Liver (tissue), 3 donors: ENCODE measurements around the gene URGCP.

ENCODE experiments used
- EGR1 ChIP-seq, 2 donors: IDR thresholded peaks; 2 replicates each; pipeline ENCODE4 v1.6.1; 2016 to 2018; ENCODE audit warnings: antibody characterized with exemption in 2 of 2, low read depth in 2 of 2
- GABPA ChIP-seq, 2 donors: IDR thresholded peaks in 1 of 2; conservative IDR thresholded peaks in 1 of 2; 2 replicates each; pipeline ENCODE4 v1.6.1; 2016; ENCODE audit warnings: antibody characterized with exemption in 2 of 2, mild to moderate bottlenecking in 1 of 2, moderate library complexity in 1 of 2
- HNF4A ChIP-seq, 2 donors: conservative IDR thresholded peaks; 2 replicates each; pipeline ENCODE4 v1.6.1; 2016; ENCODE audit warnings: antibody characterized with exemption in 2 of 2, mild to moderate bottlenecking in 2 of 2
- HNF4G ChIP-seq: IDR thresholded peaks from 2 replicates; pipeline ENCODE4 v1.6.1; 2016; ENCODE audit warnings: antibody characterized with exemption
- JUND ChIP-seq, 2 donors: IDR thresholded peaks; 2 replicates each; pipeline ENCODE4 v1.6.1; 2016; ENCODE audit warnings: antibody characterized with exemption in 2 of 2
- RAD21 ChIP-seq, 2 donors: IDR thresholded peaks; 2 replicates each; pipeline ENCODE4 v1.6.1; 2016; ENCODE audit warnings: antibody characterized with exemption in 2 of 2, mild to moderate bottlenecking in 2 of 2
- RXRA ChIP-seq, 2 donors: IDR thresholded peaks; 2 replicates each; pipeline ENCODE4 v1.6.1; 2017 to 2018; ENCODE audit warnings: antibody characterized with exemption in 2 of 2, mild to moderate bottlenecking in 1 of 2
- TAF1 ChIP-seq: conservative IDR thresholded peaks from 2 replicates; pipeline ENCODE4 v1.6.1; 2016; ENCODE audit warnings: antibody characterized with exemption, mild to moderate bottlenecking
- YY1 ChIP-seq: IDR thresholded peaks from 2 replicates; pipeline ENCODE4 v1.6.1; 2016; ENCODE audit warnings: antibody characterized with exemption, mild to moderate bottlenecking
- TF ChIP-seq, protein P1 (sequence below): fragments of 150-350 bp; IDR thresholded peaks from 2 replicates; pipeline ENCODE4 v1.5.1; 2017; ENCODE audit warnings: improper control_type of control experiment, low read depth, low read length; ENCODE audit not compliant: missing input control
- TF ChIP-seq, protein P2 (sequence below): IDR thresholded peaks from 2 replicates; pipeline ENCODE4 v1.6.1; 2016; ENCODE audit warnings: antibody characterized with exemption
- TF ChIP-seq, protein P3 (sequence below): IDR thresholded peaks from 2 replicates; pipeline ENCODE4 v1.6.1; 2016; ENCODE audit warnings: antibody characterized with exemption, mild to moderate bottlenecking
- donor health status: healthy.
- donor health status: healthy.

DNA sequence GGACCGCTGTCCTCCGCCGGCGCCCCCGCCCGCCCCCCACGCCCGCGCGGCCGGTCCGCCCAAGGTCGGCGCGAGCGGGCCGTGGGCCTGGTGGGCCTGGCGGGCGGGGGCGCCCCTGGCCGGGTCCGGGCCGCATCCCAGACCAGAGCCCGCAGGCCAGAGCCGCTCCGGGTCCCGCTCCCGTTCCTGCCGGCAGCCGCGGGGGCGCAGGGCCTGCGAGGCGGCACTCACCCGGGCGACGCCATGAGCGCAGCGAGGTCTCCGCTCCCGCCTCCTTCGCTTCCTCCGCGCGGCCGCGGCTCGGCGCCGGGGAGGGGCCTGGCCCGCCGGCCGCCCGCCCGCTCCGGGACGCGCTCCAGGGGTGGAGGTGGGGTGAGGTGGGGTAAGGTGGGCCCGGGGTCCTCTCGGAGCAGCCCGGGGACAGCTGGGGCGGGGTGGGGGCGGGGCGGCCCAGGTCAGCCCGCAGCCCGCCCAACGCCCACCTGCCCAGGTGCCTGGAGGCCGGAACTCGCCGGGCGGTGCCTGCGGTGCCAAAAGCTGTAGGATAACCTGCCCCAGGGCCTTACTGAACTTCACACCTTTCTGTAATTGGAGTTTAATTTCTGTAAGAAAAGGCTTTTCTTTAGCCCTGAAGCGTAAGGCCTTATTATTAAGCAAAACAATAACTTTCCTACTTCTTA lies at the start of gene URGCP:
- TF ChIP-seq, protein P1, sequence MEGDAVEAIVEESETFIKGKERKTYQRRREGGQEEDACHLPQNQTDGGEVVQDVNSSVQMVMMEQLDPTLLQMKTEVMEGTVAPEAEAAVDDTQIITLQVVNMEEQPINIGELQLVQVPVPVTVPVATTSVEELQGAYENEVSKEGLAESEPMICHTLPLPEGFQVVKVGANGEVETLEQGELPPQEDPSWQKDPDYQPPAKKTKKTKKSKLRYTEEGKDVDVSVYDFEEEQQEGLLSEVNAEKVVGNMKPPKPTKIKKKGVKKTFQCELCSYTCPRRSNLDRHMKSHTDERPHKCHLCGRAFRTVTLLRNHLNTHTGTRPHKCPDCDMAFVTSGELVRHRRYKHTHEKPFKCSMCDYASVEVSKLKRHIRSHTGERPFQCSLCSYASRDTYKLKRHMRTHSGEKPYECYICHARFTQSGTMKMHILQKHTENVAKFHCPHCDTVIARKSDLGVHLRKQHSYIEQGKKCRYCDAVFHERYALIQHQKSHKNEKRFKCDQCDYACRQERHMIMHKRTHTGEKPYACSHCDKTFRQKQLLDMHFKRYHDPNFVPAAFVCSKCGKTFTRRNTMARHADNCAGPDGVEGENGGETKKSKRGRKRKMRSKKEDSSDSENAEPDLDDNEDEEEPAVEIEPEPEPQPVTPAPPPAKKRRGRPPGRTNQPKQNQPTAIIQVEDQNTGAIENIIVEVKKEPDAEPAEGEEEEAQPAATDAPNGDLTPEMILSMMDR = no peak
- TF ChIP-seq RXRA (IDR thresholded peaks at IDR 0.05) = no peak
- TF ChIP-seq EGR1 (IDR thresholded peaks at IDR 0.05; ENCODE audit: low read depth in 2 of 2) = no peak
- TF ChIP-seq, protein P2, sequence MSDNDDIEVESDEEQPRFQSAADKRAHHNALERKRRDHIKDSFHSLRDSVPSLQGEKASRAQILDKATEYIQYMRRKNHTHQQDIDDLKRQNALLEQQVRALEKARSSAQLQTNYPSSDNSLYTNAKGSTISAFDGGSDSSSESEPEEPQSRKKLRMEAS = no peak
- TF ChIP-seq YY1 = no peak
- TF ChIP-seq, protein P3, sequence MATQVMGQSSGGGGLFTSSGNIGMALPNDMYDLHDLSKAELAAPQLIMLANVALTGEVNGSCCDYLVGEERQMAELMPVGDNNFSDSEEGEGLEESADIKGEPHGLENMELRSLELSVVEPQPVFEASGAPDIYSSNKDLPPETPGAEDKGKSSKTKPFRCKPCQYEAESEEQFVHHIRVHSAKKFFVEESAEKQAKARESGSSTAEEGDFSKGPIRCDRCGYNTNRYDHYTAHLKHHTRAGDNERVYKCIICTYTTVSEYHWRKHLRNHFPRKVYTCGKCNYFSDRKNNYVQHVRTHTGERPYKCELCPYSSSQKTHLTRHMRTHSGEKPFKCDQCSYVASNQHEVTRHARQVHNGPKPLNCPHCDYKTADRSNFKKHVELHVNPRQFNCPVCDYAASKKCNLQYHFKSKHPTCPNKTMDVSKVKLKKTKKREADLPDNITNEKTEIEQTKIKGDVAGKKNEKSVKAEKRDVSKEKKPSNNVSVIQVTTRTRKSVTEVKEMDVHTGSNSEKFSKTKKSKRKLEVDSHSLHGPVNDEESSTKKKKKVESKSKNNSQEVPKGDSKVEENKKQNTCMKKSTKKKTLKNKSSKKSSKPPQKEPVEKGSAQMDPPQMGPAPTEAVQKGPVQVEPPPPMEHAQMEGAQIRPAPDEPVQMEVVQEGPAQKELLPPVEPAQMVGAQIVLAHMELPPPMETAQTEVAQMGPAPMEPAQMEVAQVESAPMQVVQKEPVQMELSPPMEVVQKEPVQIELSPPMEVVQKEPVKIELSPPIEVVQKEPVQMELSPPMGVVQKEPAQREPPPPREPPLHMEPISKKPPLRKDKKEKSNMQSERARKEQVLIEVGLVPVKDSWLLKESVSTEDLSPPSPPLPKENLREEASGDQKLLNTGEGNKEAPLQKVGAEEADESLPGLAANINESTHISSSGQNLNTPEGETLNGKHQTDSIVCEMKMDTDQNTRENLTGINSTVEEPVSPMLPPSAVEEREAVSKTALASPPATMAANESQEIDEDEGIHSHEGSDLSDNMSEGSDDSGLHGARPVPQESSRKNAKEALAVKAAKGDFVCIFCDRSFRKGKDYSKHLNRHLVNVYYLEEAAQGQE = no peak
- no peak for TF ChIP-seq RAD21 (IDR thresholded peaks at IDR 0.05)
- TF ChIP-seq TAF1 = no peak
- no peak for TF ChIP-seq HNF4G
- TF ChIP-seq GABPA (IDR thresholded peaks at IDR 0.05 in 1 of 2, conservative IDR thresholded peaks at IDR 0.05 in 1 of 2) = no peak
- no peak for TF ChIP-seq HNF4A (conservative IDR thresholded peaks at IDR 0.05)
- no peak for TF ChIP-seq JUND (IDR thresholded peaks at IDR 0.05)
